B cell (primary cell): ENCODE measurements around the gene LRRN3.

ENCODE experiments used
- EZH2 ChIP-seq: IDR thresholded peaks from 2 replicates; pipeline ENCODE4 v1.6.1; 2012; ENCODE audit warnings: borderline replicate concordance, low read depth, mild to moderate bottlenecking, moderate library complexity, low read length; ENCODE audit not compliant: insufficient read depth, poor library complexity, severe bottlenecking
- TF ChIP-seq, protein P1 (sequence below): fragments of 200-600 bp; IDR thresholded peaks from one replicate; pipeline ENCODE4 v1.8.0; 2022; ENCODE audit warnings: antibody characterized with exemption, mild to moderate bottlenecking

DNA sequence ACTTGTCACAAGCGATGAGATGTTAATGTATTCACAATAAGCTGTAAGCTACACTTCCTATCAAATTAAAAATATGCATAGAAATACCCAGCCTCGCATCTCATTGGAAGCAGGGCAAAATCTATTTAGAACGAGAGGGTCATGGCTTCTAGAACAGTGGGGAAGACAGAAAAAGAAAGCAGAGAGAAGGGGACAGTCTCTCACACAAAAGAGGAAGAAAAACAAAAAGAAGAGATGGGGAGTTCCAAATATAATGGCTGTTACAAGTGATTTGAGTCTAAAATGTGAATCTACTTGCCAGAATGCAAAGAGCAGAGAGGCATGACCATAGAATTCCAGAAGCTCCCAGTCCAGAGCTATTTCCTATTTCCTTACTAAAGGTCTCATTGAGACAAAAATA, 13.8 kb downstream of the LRRN3 start:
- TF ChIP-seq, protein P1, sequence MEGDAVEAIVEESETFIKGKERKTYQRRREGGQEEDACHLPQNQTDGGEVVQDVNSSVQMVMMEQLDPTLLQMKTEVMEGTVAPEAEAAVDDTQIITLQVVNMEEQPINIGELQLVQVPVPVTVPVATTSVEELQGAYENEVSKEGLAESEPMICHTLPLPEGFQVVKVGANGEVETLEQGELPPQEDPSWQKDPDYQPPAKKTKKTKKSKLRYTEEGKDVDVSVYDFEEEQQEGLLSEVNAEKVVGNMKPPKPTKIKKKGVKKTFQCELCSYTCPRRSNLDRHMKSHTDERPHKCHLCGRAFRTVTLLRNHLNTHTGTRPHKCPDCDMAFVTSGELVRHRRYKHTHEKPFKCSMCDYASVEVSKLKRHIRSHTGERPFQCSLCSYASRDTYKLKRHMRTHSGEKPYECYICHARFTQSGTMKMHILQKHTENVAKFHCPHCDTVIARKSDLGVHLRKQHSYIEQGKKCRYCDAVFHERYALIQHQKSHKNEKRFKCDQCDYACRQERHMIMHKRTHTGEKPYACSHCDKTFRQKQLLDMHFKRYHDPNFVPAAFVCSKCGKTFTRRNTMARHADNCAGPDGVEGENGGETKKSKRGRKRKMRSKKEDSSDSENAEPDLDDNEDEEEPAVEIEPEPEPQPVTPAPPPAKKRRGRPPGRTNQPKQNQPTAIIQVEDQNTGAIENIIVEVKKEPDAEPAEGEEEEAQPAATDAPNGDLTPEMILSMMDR, result no peak
- no peak for TF ChIP-seq EZH2
